Fibroblast of lung (primary cell): ENCODE data around the gene TBX4. TPM values are rescaled to one million over a fixed set of nuclear protein-coding genes. Genes with fewer than 3 reads are reported as not detected.

ENCODE experiments used
- DNase-seq, 2 donors: peaks; one replicate each; pipeline versions ENCODE4 v3.0.0 to v3.0.0-alpha.2; 2010; ENCODE audit warnings: low read depth in 2 of 2
- H2AFZ ChIP-seq: 2 replicates; pipeline ENCODE4 v1.5.1; 2012; ENCODE audit warnings: low read length, control low read depth, inconsistent platforms
- H3K27ac ChIP-seq: 2 replicates; pipeline ENCODE4 v1.5.1; 2011; ENCODE audit warnings: low read length, control low read depth; ENCODE audit not compliant: insufficient read depth
- H3K27me3 ChIP-seq: 2 replicates; pipeline ENCODE4 v1.5.1; 2011; ENCODE audit warnings: mild to moderate bottlenecking, low read length; ENCODE audit not compliant: control insufficient read depth, insufficient read depth
- H3K36me3 ChIP-seq: 2 replicates; pipeline ENCODE4 v1.5.1; 2011; ENCODE audit warnings: low read length; ENCODE audit not compliant: control insufficient read depth, insufficient read depth
- H3K4me1 ChIP-seq: 2 replicates; pipeline ENCODE4 v1.5.1; 2011; ENCODE audit warnings: low read length; ENCODE audit not compliant: control insufficient read depth, insufficient read depth; ENCODE audit errors: extremely low read depth
- H3K4me2 ChIP-seq: 2 replicates; pipeline ENCODE4 v1.5.1; 2011; ENCODE audit warnings: low read length, control low read depth; ENCODE audit not compliant: insufficient read depth; ENCODE audit errors: extremely low read depth
- H3K4me3 ChIP-seq, 4 experiments: fragments of 200-600 bp in 1 of 4; sonication (generic) in 1 of 4; replicated peaks in 1 of 4; 2 replicates each; pipeline ENCODE4 v1.5.1; 2011 to 2016; ENCODE audit warnings: low read length in 4 of 4, low read depth in 3 of 4, mild to moderate bottlenecking in 3 of 4, control low read depth in 2 of 4, inconsistent platforms in 1 of 4, mixed read lengths in 1 of 4; ENCODE audit not compliant: insufficient read depth in 1 of 4; ENCODE audit errors: control extremely low read depth in 1 of 4
- H3K79me2 ChIP-seq: 2 replicates; pipeline ENCODE4 v1.5.1; 2012; ENCODE audit warnings: mild to moderate bottlenecking, low read length, inconsistent platforms; ENCODE audit not compliant: control insufficient read depth, insufficient read depth
- H3K9ac ChIP-seq: 2 replicates; pipeline ENCODE4 v1.5.1; 2011; ENCODE audit warnings: mild to moderate bottlenecking, low read length, control low read depth; ENCODE audit not compliant: insufficient read depth
- H3K9me3 ChIP-seq: 2 replicates; pipeline ENCODE4 v1.5.1; 2012; ENCODE audit warnings: low read depth, low read length; ENCODE audit not compliant: control insufficient read depth, insufficient read depth
- H4K20me1 ChIP-seq: 2 replicates; pipeline ENCODE4 v1.5.1; 2011; ENCODE audit warnings: low read length; ENCODE audit not compliant: control insufficient read depth, insufficient read depth; ENCODE audit errors: extremely low read depth
- CTCF ChIP-seq, 2 donors: IDR thresholded peaks in 1 of 2; conservative IDR thresholded peaks in 1 of 2; 1 replicate in 1 of 2; 2 replicates in 1 of 2; pipeline ENCODE4 v1.5.1; 2011 to 2012; ENCODE audit warnings: low read length in 2 of 2, control low read depth in 1 of 2, inconsistent platforms in 1 of 2, low read depth in 1 of 2, mild to moderate bottlenecking in 1 of 2
- EZH2 ChIP-seq: IDR thresholded peaks from 2 replicates; pipeline ENCODE4 v1.5.1; 2012; ENCODE audit warnings: low read length, control low read depth, mild to moderate bottlenecking; ENCODE audit errors: missing control alignments
- polyA plus RNA-seq, 2 donors: library from polyadenylated mRNA; depleted of rRNA in 1 of 2; stranded (reverse) in 1 of 2; unstranded in 1 of 2; fragments of >200 nt; gene quantifications; 2 replicates each; pipeline ENCODE4 v1.2.1, GENCODE V29; 2011 to 2012; ENCODE audit warnings: missing spikeins in 1 of 2
- total RNA-seq: library from RNA; depleted of rRNA; stranded (reverse); fragments of >200 nt; gene quantifications from 2 replicates; pipeline ENCODE4 v1.2.1, GENCODE V29; 2014

Gene TBX4
- total and polyA plus RNA-seq, 2 donors (not counting 1 experiment from before 2014, with no cell fraction given): 44.1 to 93.9 TPM

GRCh38 chr17:61419496-61420046 lies 32.7 kb upstream of the TBX4 start:
- Histone ChIP-seq H3K27me3 (no peaks in the 10 kb centered on the region), H3K27ac (no peak overlapping the region), H3K4me1 (peaks cover 22% of the 10 kb centered on the region), H3K9ac (no peak overlapping the region), H3K36me3 (no peaks in the 10 kb centered on the region), H4K20me1 (no peaks in the 10 kb centered on the region), H2AFZ (no peak overlapping the region), H3K4me2 (no peak overlapping the region), H3K4me3 (no peak overlapping the region), H3K9me3 (no peaks in the 10 kb centered on the region), H3K79me2 (peaks cover 2% of the 10 kb centered on the region)
- DNase-seq: no peak
- no peak for TF ChIP-seq CTCF (conservative IDR thresholded peaks at IDR 0.05 in 1 of 2, IDR thresholded peaks at IDR 0.05 in 1 of 2; ENCODE audit: low read depth in 1 of 2, low read length in 2 of 2)
- TF ChIP-seq EZH2: no peak

GRCh38 chr17:61420052-61420451 lies 32.2 kb upstream of the TBX4 start:
- TF ChIP-seq CTCF (conservative IDR thresholded peaks at IDR 0.05 in 1 of 2, IDR thresholded peaks at IDR 0.05 in 1 of 2; ENCODE audit: low read depth in 1 of 2, low read length in 2 of 2): no peak
- no peak for TF ChIP-seq EZH2
- Histone ChIP-seq H3K27ac (no peak overlapping the region), H3K27me3 (no peaks in the 10 kb centered on the region), H4K20me1 (no peaks in the 10 kb centered on the region), H3K36me3 (no peaks in the 10 kb centered on the region), H3K9ac (no peak overlapping the region), H3K9me3 (no peaks in the 10 kb centered on the region), H2AFZ (no peak overlapping the region), H3K4me3 (no peak overlapping the region), H3K79me2 (no peaks in the 10 kb centered on the region), H3K4me1 (peaks cover 18% of the 10 kb centered on the region), H3K4me2 (no peak overlapping the region)
- no peak for DNase-seq

GRCh38 chr17:61420745-61421398 lies 31.4 kb upstream of the TBX4 start:
- no peak for TF ChIP-seq CTCF (conservative IDR thresholded peaks at IDR 0.05 in 1 of 2, IDR thresholded peaks at IDR 0.05 in 1 of 2; ENCODE audit: low read depth in 1 of 2, low read length in 2 of 2)
- no peak for TF ChIP-seq EZH2
- H3K27me3 ChIP-seq: no peaks in the 10 kb centered on the region
- no peak overlapping the region for H2AFZ ChIP-seq
- H3K36me3 ChIP-seq: no peaks in the 10 kb centered on the region
- peaks cover 9% of the 10 kb centered on the region for H3K4me1 ChIP-seq
- no peak overlapping the region for H3K4me3 ChIP-seq
- no peak for DNase-seq
- no peak overlapping the region for H3K4me2 ChIP-seq
- H4K20me1 ChIP-seq: no peaks in the 10 kb centered on the region
- H3K27ac ChIP-seq: no peak overlapping the region
- no peak overlapping the region for H3K9ac ChIP-seq
- no peaks in the 10 kb centered on the region for H3K79me2 ChIP-seq
- no peaks in the 10 kb centered on the region for H3K9me3 ChIP-seq
